MM.1S (cell line): ENCODE results near the gene PLXDC2.

Experiments used
- EZH2 ChIP-seq: fragments of 300-600 bp; sonication (generic); optimal IDR thresholded peaks from 2 replicates; pipeline ENCODE3; 2017; ENCODE audit warnings: low read depth, mild to moderate bottlenecking, antibody characterized with exemption, low read length, mixed read lengths
- EZH2phosphoT487 ChIP-seq: fragments of 300-600 bp; sonication (generic); IDR thresholded peaks from 2 replicates; pipeline ENCODE4 v1.6.1; 2018; ENCODE audit warnings: antibody characterized with exemption, low read length
- TF ChIP-seq, protein P1 (sequence below): fragments of 300-600 bp; sonication (generic); IDR thresholded peaks from 2 replicates; pipeline ENCODE4 v1.5.1; 2016; ENCODE audit warnings: antibody characterized with exemption, low read length, mixed read lengths

DNA sequence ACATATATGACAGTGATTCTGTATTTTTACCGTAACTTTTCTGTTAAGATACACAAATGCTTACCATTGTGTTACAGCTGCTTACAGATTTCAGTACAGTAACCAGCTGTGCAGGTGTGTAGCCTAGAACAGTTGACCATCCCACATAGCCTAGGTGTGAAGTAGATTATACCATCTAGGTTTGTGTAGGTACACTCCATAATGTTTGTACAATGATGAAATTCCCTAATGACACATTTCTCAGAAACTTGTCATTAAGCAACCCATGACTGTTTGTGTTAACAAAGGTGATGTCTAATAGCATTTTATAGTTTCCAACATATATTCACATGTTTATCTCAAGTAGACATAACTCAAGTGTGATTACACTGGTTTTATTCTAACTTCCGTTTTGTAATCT, 218.5 kb downstream of the PLXDC2 start:
- TF ChIP-seq, protein P1, sequence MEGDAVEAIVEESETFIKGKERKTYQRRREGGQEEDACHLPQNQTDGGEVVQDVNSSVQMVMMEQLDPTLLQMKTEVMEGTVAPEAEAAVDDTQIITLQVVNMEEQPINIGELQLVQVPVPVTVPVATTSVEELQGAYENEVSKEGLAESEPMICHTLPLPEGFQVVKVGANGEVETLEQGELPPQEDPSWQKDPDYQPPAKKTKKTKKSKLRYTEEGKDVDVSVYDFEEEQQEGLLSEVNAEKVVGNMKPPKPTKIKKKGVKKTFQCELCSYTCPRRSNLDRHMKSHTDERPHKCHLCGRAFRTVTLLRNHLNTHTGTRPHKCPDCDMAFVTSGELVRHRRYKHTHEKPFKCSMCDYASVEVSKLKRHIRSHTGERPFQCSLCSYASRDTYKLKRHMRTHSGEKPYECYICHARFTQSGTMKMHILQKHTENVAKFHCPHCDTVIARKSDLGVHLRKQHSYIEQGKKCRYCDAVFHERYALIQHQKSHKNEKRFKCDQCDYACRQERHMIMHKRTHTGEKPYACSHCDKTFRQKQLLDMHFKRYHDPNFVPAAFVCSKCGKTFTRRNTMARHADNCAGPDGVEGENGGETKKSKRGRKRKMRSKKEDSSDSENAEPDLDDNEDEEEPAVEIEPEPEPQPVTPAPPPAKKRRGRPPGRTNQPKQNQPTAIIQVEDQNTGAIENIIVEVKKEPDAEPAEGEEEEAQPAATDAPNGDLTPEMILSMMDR = no peak
- TF ChIP-seq EZH2phosphoT487 (no peak), EZH2 (no peak)
